Ishikawa (cell line): ENCODE results near the gene NFIB.

Source experiments
- CREB1 ChIP-seq: IDR thresholded peaks from 2 replicates; pipeline ENCODE4 v1.6.1; 2012; ENCODE audit warnings: low read depth
- RAD21 ChIP-seq: IDR thresholded peaks from 2 replicates; pipeline ENCODE4 v1.6.1; 2012; ENCODE audit warnings: low read depth

DNA sequence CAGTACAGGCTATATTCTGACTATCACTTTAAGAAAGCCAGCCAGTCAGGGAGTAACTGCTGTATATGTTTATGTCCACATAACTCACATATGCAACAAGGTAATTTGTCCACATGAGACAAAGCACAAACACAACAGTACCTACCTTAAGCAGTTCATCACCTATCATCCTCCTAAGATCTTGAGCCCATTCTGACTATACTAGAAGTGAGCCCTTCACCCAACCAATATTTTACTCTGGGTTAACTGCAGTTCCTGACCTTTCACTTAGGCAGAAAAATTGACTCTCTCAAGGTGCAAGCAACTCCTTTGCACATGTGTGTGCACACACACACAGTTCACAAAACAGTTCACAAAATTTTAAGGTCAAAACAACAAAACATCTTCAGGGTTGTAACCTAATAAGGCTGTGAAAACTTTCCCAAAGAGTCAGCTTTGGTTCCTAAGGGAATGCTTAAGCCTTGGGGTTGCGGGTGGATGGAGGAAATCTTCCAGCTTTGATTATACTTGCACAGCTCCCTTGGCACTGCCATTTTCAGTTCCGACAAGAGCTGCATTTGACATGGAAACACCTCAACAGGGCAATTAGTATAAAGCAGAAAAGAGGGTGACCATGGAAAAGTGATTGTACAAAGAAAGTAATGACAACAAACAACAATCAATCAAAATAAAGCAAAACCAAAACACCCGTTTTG lies 215.3 kb downstream of the NFIB start:
- TF ChIP-seq RAD21 = no peak
- no peak for TF ChIP-seq CREB1
